GM23338 (cell line): ENCODE measurements around the gene CKB. TPM values are rescaled to one million over a fixed set of nuclear protein-coding genes. Genes with fewer than 3 reads are reported as not detected.

Source experiments
- ATAC-seq: fragments of 200-7000 bp; cut with Tn5 transposase; 3 replicates; pipeline ENCODE4 v1.9.1; 2020
- DNase-seq: peaks from one replicate; pipeline ENCODE4 v3.0.0-alpha.2; 2015; ENCODE audit warnings: low spot score
- H2AFZ ChIP-seq: fragments of 200-600 bp; sonication (generic); 2 replicates; pipeline ENCODE4 v1.8.0; 2016; ENCODE audit warnings: antibody characterized with exemption, mild to moderate bottlenecking, moderate library complexity
- H3F3A ChIP-seq: fragments of 200-600 bp; sonication (generic); replicated peaks from 2 replicates; pipeline ENCODE4 v1.8.0; 2017; ENCODE audit warnings: antibody characterized with exemption, mixed run types, low read depth
- H3K27ac ChIP-seq: fragments of 200-600 bp; sonication (generic); 2 replicates; pipeline ENCODE4 v1.6.1; 2016; ENCODE audit warnings: low read depth
- H3K27me3 ChIP-seq: fragments of 200-600 bp; sonication (generic); 2 replicates; pipeline ENCODE4 v1.8.0; 2016; ENCODE audit warnings: mild to moderate bottlenecking, mixed run types, moderate library complexity; ENCODE audit not compliant: insufficient read depth
- H3K36me3 ChIP-seq: fragments of 200-600 bp; sonication (generic); 2 replicates; pipeline ENCODE4 v1.8.0; 2016; ENCODE audit warnings: mild to moderate bottlenecking; ENCODE audit not compliant: insufficient read depth
- H3K4me1 ChIP-seq: fragments of 200-600 bp; sonication (generic); 2 replicates; pipeline ENCODE4 v1.8.0; 2016; ENCODE audit warnings: mild to moderate bottlenecking, moderate library complexity; ENCODE audit not compliant: insufficient read depth
- H3K4me2 ChIP-seq: fragments of 200-600 bp; sonication (generic); 2 replicates; pipeline ENCODE4 v1.7.1; 2017; ENCODE audit warnings: mixed run types
- H3K4me3 ChIP-seq: fragments of 200-600 bp; sonication (generic); 2 replicates; pipeline ENCODE4 v1.6.1; 2016; ENCODE audit warnings: mixed run types
- H3K79me2 ChIP-seq: fragments of 200-600 bp; sonication (generic); replicated peaks from 2 replicates; pipeline ENCODE4 v1.8.0; 2017; ENCODE audit warnings: mild to moderate bottlenecking; ENCODE audit not compliant: insufficient read depth
- H3K9me2 ChIP-seq: fragments of 200-600 bp; sonication (generic); 2 replicates; pipeline ENCODE4 v1.8.0; 2017; ENCODE audit not compliant: insufficient read depth
- H4K20me1 ChIP-seq: fragments of 200-600 bp; sonication (generic); replicated peaks from 2 replicates; pipeline ENCODE4 v1.8.0; 2017; ENCODE audit warnings: mild to moderate bottlenecking; ENCODE audit not compliant: insufficient read depth
- H3K27ac Mint-ChIP-seq: 2 replicates; pipeline ENCODE4 v1.8.0; 2020; ENCODE audit warnings: inconsistent platforms, mild to moderate bottlenecking, moderate library complexity, mixed read lengths
- H3K27me3 Mint-ChIP-seq: 3 replicates; pipeline ENCODE4 v1.8.0; 2022; ENCODE audit warnings: low read depth, mild to moderate bottlenecking, moderate library complexity, mixed read lengths, inconsistent platforms; ENCODE audit not compliant: insufficient read depth, poor library complexity
- H3K36me3 Mint-ChIP-seq: 3 replicates; pipeline ENCODE4 v1.8.0; 2021; ENCODE audit warnings: low read depth, mild to moderate bottlenecking, inconsistent platforms, moderate library complexity, mixed read lengths
- H3K4me1 Mint-ChIP-seq: 3 replicates; pipeline ENCODE4 v1.8.0; 2020; ENCODE audit warnings: mild to moderate bottlenecking, inconsistent platforms, mixed read lengths
- H3K4me3 Mint-ChIP-seq: 3 replicates; pipeline ENCODE4 v1.8.0; 2021; ENCODE audit warnings: moderate library complexity, mild to moderate bottlenecking, inconsistent platforms, mixed read lengths
- H3K9me3 Mint-ChIP-seq: 3 replicates; pipeline ENCODE4 v1.8.0; 2020; ENCODE audit warnings: moderate library complexity, mild to moderate bottlenecking, inconsistent platforms, mixed read lengths
- CREB1 ChIP-seq: fragments of 250-450 bp; sonication (Bioruptor Pico); IDR thresholded peaks from 2 replicates; pipeline ENCODE4 v1.5.0; 2020; ENCODE audit warnings: low read depth, mild to moderate bottlenecking, moderate library complexity
- CTCF ChIP-seq, 2 experiments: fragments of 200-600 bp in 1 of 2; sonication (generic) in 1 of 2; conservative IDR thresholded peaks; 2 replicates each; pipeline versions ENCODE4 v1.5.1 to v1.6.1; 2016 to 2017; ENCODE audit warnings: antibody characterized with exemption in 2 of 2, low read depth in 2 of 2, mild to moderate bottlenecking in 2 of 2, moderate library complexity in 1 of 2
- EZH2 ChIP-seq: fragments of 200-600 bp; sonication (generic); IDR thresholded peaks from one replicate; pipeline ENCODE4 v1.8.0; 2017; ENCODE audit warnings: antibody characterized with exemption, mild to moderate bottlenecking, low read depth; ENCODE audit not compliant: unreplicated experiment
- EZH2phosphoT487 ChIP-seq: fragments of 200-600 bp; sonication (generic); IDR thresholded peaks from one replicate; pipeline ENCODE4 v1.8.1; 2018; ENCODE audit warnings: antibody characterized with exemption; ENCODE audit not compliant: unreplicated experiment
- JUNB ChIP-seq: IDR thresholded peaks from one replicate; pipeline ENCODE4 v1.6.1; 2016; ENCODE audit warnings: antibody characterized with exemption; ENCODE audit not compliant: unreplicated experiment
- NANOG ChIP-seq: IDR thresholded peaks from 2 replicates; pipeline ENCODE4 v1.6.1; 2016; ENCODE audit warnings: antibody characterized with exemption, borderline replicate concordance
- POLR2AphosphoS5 ChIP-seq: IDR thresholded peaks from 2 replicates; pipeline ENCODE4 v1.6.1; 2016; ENCODE audit warnings: antibody characterized with exemption, low read depth
- REST ChIP-seq: IDR thresholded peaks from one replicate; pipeline ENCODE4 v1.6.1; 2018; ENCODE audit warnings: antibody characterized with exemption; ENCODE audit not compliant: unreplicated experiment
- STAT1 ChIP-seq: IDR thresholded peaks from one replicate; pipeline ENCODE4 v1.6.1; 2016; ENCODE audit warnings: antibody characterized with exemption; ENCODE audit not compliant: unreplicated experiment
- ZNF114 ChIP-seq: fragments of 250-450 bp; sonication (Bioruptor Pico); IDR thresholded peaks from 2 replicates; pipeline ENCODE4 v1.5.0; 2020; ENCODE audit warnings: mild to moderate bottlenecking, moderate library complexity
- ZNF331 ChIP-seq: fragments of 250-450 bp; sonication (Bioruptor Pico); IDR thresholded peaks from 2 replicates; pipeline ENCODE4 v1.5.0; 2020; ENCODE audit warnings: low read depth, mild to moderate bottlenecking, moderate library complexity
- ZNF462 ChIP-seq: fragments of 250-450 bp; sonication (Bioruptor Pico); IDR thresholded peaks from 2 replicates; pipeline ENCODE4 v1.5.0; 2020; ENCODE audit warnings: mild to moderate bottlenecking, moderate library complexity
- polyA plus RNA-seq: library from polyadenylated mRNA; unstranded; fragments of >200 nt; fragmentation: Nextera tagmentation; extraction: Ambion mirVana; gene quantifications from 2 replicates; pipeline ENCODE4 v1.2.1, GENCODE V29; 2016
- total RNA-seq: library from RNA; depleted of rRNA; stranded (reverse); fragments of >200 nt; shearing (Covaris generic); gene quantifications from 2 replicates; pipeline ENCODE4 v1.2.3, GENCODE V29; 2014
- TF ChIP-seq, protein P1 (sequence below): IDR thresholded peaks from 2 replicates; pipeline ENCODE4 v1.6.1; 2016; ENCODE audit warnings: antibody characterized with exemption

Gene CKB
- total and polyA plus RNA-seq, 2 experiments from 2014 or later, result 604 to 852 TPM

DNA sequence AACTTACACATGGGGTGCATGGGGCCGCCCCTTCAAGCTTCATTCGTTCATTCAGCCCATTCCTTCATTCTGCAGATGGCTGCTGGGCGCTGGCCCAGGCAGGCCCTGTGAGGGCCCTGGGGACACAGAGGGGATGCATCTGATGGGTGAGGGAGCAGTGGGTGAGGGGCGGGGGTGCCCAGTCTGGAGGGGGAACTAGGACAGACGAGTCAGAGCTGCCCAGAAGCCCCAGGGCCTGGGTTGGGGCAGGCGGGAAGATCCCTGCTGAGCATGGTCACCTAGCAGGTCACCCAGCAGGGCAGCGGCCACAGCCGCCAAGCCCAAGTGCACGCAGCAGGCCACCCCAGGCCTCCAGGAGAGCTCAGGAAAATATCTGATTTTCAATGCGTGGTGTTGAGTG is 20.5 kb upstream of the CKB start:
- H3K4me2 ChIP-seq, result peak overlapping the region; percentile 84
- Mint-ChIP-seq H3K36me3 (no peaks in the 10 kb centered on the region), H3K9me3 (no peaks in the 10 kb centered on the region), H3K4me3 (peak overlapping the region; percentile 29; the same call in 2 of the 3 replicates), H3K4me1 (peaks cover 12% of the 10 kb centered on the region; the same call in 2 of the 3 replicates), H3K27ac (peak overlapping the region; percentile 80; the same call in 1 of the 2 replicates), H3K27me3 (peaks cover 13% of the 10 kb centered on the region)
- no peaks in the 10 kb centered on the region for H3K9me2 ChIP-seq
- peak overlapping the region; percentile 94 for H3K27ac ChIP-seq
- no peak for TF ChIP-seq STAT1
- TF ChIP-seq POLR2AphosphoS5, result no peak
- TF ChIP-seq CTCF (conservative IDR thresholded peaks at IDR 0.05; ENCODE audit: low read depth in 2 of 2), result no peak
- no peak for TF ChIP-seq JUNB
- no peak for TF ChIP-seq REST
- TF ChIP-seq CREB1 (CRISPR knock-in tag), result no peak
- TF ChIP-seq EZH2phosphoT487, result no peak
- no peak for TF ChIP-seq ZNF462 (CRISPR knock-in tag)
- TF ChIP-seq ZNF331 (CRISPR knock-in tag), result no peak
- no peak for TF ChIP-seq NANOG
- TF ChIP-seq, protein P1, sequence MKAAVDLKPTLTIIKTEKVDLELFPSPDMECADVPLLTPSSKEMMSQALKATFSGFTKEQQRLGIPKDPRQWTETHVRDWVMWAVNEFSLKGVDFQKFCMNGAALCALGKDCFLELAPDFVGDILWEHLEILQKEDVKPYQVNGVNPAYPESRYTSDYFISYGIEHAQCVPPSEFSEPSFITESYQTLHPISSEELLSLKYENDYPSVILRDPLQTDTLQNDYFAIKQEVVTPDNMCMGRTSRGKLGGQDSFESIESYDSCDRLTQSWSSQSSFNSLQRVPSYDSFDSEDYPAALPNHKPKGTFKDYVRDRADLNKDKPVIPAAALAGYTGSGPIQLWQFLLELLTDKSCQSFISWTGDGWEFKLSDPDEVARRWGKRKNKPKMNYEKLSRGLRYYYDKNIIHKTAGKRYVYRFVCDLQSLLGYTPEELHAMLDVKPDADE, result no peak
- TF ChIP-seq EZH2, result no peak
- no peak for TF ChIP-seq ZNF114 (CRISPR knock-in tag)
- peak overlapping the region; percentile 53 for H3K4me3 ChIP-seq
- H2AFZ ChIP-seq, result 0 out of 2 replicates have a peak overlapping the region, but pooled peaks have one; percentile 59
- peaks cover 18% of the 10 kb centered on the region for H3K4me1 ChIP-seq
- no peaks in the 10 kb centered on the region for H4K20me1 ChIP-seq
- no peak; the same call in 2 of the 3 replicates for ATAC-seq
- no peak for DNase-seq
- H3F3A ChIP-seq, result 0 out of 2 replicates have a peak, but pooled peaks cover 3% of the 10 kb centered on the region
- H3K27me3 ChIP-seq, result no peaks in the 10 kb centered on the region; the same call in 1 of the 2 replicates
- H3K36me3 ChIP-seq, result no peaks in the 10 kb centered on the region
- no peaks in the 10 kb centered on the region for H3K79me2 ChIP-seq
